ENCODE results near the gene DRC7.

Gene DRC7

GRCh38 chr16:57672416-57672815 lies 22.2 kb upstream of the DRC7 start:
- no peak for TF ChIP-seq CTCF (IDR thresholded peaks at IDR 0.05; ENCODE audit: low read depth, low read length)
- no peak for DNase-seq (ENCODE audit: extremely low read depth, low read depth)

GRCh38 chr16:57672824-57673223 lies 21.8 kb upstream of the DRC7 start:
- no peak for TF ChIP-seq CTCF (IDR thresholded peaks at IDR 0.05; ENCODE audit: low read depth, low read length)

GRCh38 chr16:57675741-57676551 lies 18.7 kb upstream of the DRC7 start:
- TF ChIP-seq CTCF (IDR thresholded peaks at IDR 0.05; ENCODE audit: low read depth, low read length): no peak
- no peak for DNase-seq (ENCODE audit: extremely low read depth, low read depth)

More at GRCh38 chr16:57672824-57673223, 21.8 kb upstream of the DRC7 start:
- no peak for DNase-seq (ENCODE audit: extremely low read depth, low read depth)

GRCh38 chr16:57676553-57677085 lies 18.0 kb upstream of the DRC7 start:
- no peak for DNase-seq (ENCODE audit: extremely low read depth, low read depth)

GRCh38 chr16:57677622-57678369 lies 16.8 kb upstream of the DRC7 start:
- no peak for TF ChIP-seq CTCF (IDR thresholded peaks at IDR 0.05; ENCODE audit: low read depth, low read length)
- DNase-seq (ENCODE audit: extremely low read depth, low read depth): no peak

More at GRCh38 chr16:57676553-57677085, 18.0 kb upstream of the DRC7 start:
- no peak for TF ChIP-seq CTCF (IDR thresholded peaks at IDR 0.05; ENCODE audit: low read depth, low read length)

- TF ChIP-seq CTCF (IDR thresholded peaks at IDR 0.05; ENCODE audit: low read depth, low read length): no peak
These were observed 15.6 kb upstream of the DRC7 start for GRCh38 chr16:57679016-57679415.

More at GRCh38 chr16:57679016-57679415, 15.6 kb upstream of the DRC7 start:
- DNase-seq (ENCODE audit: extremely low read depth, low read depth): no peak
